Measurements from ENCODE around the gene FTCDNL1.

The FTCDNL1 gene

GRCh38 chr2:199850718-199851500, at the start of gene FTCDNL1:
FTCDNL1 (minus strand) TSS chr2:199851192; CDS start chr2:199848962, 2,230 bp downstream.
- peak; percentile 69 for DNase-seq (ENCODE audit: low read depth)

- DNase-seq (ENCODE audit: low read depth), result no peak
These were observed 45.6 kb upstream of the FTCDNL1 start for GRCh38 chr2:199896617-199897016.

GRCh38 chr2:199895406-199895805, 44.4 kb upstream of the FTCDNL1 start:
- no peak for DNase-seq (ENCODE audit: low read depth)

- DNase-seq (ENCODE audit: low read depth), result no peak
These were observed 32.7 kb upstream of the FTCDNL1 start for GRCh38 chr2:199883474-199884212.

- no peak for DNase-seq (ENCODE audit: low read depth)
These were observed 31.7 kb upstream of the FTCDNL1 start for GRCh38 chr2:199882667-199883066.

DNA sequence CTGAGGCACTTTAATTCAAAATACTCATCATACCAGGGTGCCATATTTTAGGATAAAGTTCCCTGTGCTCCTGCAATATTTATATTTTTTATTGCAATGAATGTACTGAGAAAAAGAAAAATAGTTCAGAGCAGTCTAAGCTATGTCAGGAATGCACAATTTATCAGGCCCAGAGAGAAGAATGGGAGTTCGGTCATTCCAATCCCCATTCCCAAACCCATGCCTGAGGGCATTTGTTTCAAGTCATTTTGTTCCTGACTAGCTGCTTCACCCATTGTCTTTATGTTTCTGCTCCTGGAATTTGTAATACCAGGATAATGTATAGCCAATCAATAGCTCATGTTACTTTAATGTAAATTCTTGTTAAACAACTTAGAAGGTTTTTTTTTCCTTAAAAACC, 24.4 kb upstream of the FTCDNL1 start:
- DNase-seq (ENCODE audit: low read depth), result no peak

DNA sequence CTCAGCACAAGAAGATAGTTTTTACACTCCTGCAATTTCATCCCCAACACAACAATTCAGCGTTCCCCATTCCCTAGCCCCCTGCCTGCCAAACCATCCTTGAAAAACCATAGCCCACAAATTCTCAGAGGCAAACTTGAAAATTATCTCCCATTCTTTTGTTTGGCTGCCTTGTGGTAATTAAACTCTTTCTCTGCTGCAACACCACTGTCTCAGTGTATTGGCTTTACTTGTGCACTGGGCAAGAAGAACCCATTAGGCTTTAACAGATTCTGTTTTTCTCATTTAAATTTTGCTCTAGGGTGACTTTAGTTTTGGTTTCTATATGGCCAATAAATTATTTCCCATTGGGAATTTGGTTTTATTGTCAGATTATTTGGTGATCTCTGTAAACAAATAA, 23.2 kb upstream of the FTCDNL1 start:
- DNase-seq (ENCODE audit: low read depth), result no peak

- no peak for DNase-seq (ENCODE audit: low read depth)
These were observed 19.6 kb upstream of the FTCDNL1 start for GRCh38 chr2:199870581-199870980.

GRCh38 chr2:199869653-199870052, 18.7 kb upstream of the FTCDNL1 start:
- DNase-seq (ENCODE audit: low read depth), result no peak

DNA sequence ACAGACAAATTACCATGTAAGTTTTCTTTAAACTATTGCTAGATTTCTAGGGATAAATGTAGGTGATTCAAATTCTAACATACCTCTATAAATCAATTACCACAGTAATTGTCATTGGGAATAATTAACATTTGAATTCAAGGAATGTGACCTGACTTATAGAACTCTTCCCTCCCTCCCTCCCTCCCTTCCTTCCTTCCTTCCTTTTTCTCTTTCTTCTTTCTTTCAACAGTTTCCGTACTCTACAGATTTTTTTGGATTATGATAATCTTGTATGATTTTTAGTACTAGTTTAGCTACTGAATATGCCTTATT, 18.2 kb upstream of the FTCDNL1 start:
- no peak for DNase-seq (ENCODE audit: low read depth)

- no peak for DNase-seq (ENCODE audit: low read depth)
These were observed 17.6 kb upstream of the FTCDNL1 start for GRCh38 chr2:199868431-199869226.

DNA sequence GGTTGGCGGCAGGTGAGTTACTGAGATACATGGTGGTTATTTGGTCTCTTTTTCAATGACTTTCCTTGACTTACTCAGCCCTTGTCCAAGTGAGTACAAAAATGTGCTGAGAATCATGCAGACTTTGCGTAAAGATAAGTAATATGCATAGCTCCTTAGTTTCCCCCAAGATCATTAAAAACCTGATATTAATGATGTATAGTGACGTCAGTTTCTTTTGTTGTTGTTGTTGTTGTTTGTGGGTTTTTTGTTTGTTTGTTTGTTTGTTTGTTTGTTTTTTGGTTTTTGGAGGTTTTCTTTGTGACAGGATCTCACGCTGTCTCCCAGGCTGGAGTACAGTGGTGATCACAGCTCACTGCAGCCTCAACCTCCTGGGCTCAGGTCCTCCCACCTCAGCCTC, 14.9 kb upstream of the FTCDNL1 start:
- no peak for DNase-seq (ENCODE audit: low read depth)

DNA sequence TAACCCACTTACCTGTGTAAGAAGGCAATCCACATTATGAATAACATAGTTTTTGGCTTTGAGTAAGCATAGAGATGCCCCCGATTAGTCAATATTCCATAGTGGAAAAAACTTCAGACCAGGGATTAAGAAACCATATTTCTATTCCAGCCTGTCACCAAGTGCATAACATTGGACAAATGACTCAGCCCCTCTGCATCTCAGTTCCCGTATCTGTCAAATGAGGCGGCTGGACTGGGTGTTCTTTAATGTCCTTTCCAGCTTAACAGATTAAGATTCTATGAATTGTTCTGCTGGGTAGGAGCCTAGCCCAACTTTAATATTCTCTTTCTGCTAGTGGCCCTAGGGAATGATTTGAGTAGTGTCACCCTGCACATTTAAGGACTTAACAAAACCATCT, 11.8 kb upstream of the FTCDNL1 start:
- DNase-seq (ENCODE audit: low read depth), result no peak

GRCh38 chr2:199861132-199861774, 10.3 kb upstream of the FTCDNL1 start:
- DNase-seq (ENCODE audit: low read depth), result no peak

DNA sequence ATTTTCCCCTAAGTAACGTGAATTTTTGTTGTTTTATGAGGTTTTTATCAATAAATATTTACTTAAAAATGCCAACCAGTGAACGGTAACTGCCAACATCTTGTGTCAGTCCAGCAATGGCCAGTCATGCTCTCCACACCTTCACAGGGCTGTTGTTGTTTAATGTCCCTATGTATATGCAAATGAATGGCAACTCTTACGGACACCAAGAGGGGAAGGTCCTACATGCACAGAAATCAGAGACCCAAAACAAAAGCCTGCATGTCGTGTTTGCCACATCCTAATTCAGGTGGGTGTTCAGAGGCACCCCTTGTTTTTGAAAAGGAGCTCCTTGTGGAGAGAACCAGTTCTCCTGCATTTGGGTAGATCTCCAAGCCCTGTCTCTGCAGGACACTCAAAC, 4.8 kb upstream of the FTCDNL1 start:
- no peak for DNase-seq (ENCODE audit: low read depth)

DNA sequence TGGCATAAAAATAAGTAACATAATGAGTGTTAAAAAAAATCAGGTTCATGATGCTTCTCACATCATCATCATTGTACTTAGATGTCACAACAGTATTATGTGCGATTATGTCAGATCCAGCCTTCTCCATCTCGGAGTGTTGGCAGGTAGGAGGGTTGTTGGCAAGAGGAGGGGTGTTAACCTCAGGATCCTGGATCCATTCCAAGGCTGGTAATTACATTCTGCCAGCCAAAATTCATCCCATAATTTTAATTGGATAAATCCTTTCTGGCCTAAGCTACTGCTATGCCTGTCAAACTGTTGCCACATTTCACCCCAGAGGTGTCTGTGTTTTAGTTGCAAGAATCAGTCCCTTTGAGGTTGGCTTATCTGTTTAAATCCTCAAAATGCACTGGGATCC, 891 bp upstream of the FTCDNL1 start:
- no peak for DNase-seq (ENCODE audit: low read depth)

- no peak for DNase-seq (ENCODE audit: low read depth)
These were observed 464 bp upstream of the FTCDNL1 start for GRCh38 chr2:199851501-199851810.

- no peak for DNase-seq (ENCODE audit: low read depth)
These were observed 724 bp downstream of the FTCDNL1 start for GRCh38 chr2:199850218-199850717.

- DNase-seq (ENCODE audit: low read depth), result no peak
These were observed 2.4 kb downstream of the FTCDNL1 start for GRCh38 chr2:199848389-199849130.

- DNase-seq (ENCODE audit: low read depth), result no peak
These were observed 3.7 kb downstream of the FTCDNL1 start for GRCh38 chr2:199847181-199847864.

Measured in stimulated activated CD4-positive, alpha-beta T cell treated with anti-CD3 and anti-CD28 coated beads, Interleukin-2, amount 100 ng/mL, for 4 hours (primary cell).